Measurements from ENCODE around the gene PEPD.
"Not testable (repeated sequence)": the region's sequence is repeated elsewhere in the genome, so short reads cannot be mapped to it uniquely, and the experiment has no call there.

Gene PEPD

GRCh38 chr19:33479570-33479969, 42.0 kb downstream of the PEPD start:
- not testable (repeated sequence) for H3K4me1 ChIP-seq (ENCODE audit: control insufficient read depth, insufficient read depth, low read length); H3K36me3 ChIP-seq (ENCODE audit: control insufficient read depth, insufficient read depth, low read length); H3K9me3 ChIP-seq (ENCODE audit: control insufficient read depth, low read length); H3K27me3 ChIP-seq (ENCODE audit: control insufficient read depth, insufficient read depth, low read length, poor library complexity, severe bottlenecking); H3K27ac ChIP-seq (ENCODE audit: insufficient read depth, low read depth, low read length, poor library complexity, severe bottlenecking); H3K4me3 ChIP-seq (ENCODE audit: insufficient read depth, low read depth, low read length)
- WGBS, 2 experiments = 88 to 91% methylated on average over 3 of the region's 3 CpGs

GRCh38 chr19:33477781-33478180, 43.8 kb downstream of the PEPD start:
- Histone ChIP-seq H3K27ac (ENCODE audit: insufficient read depth, low read depth, low read length, poor library complexity, severe bottlenecking) (no peak overlapping the region), H3K4me3 (ENCODE audit: insufficient read depth, low read depth, low read length) (no peak overlapping the region), H3K4me1 (ENCODE audit: control insufficient read depth, insufficient read depth, low read length) (no peaks in the 10 kb centered on the region), H3K9me3 (ENCODE audit: control insufficient read depth, low read length) (no peaks in the 10 kb centered on the region), H3K27me3 (ENCODE audit: control insufficient read depth, insufficient read depth, low read length, poor library complexity, severe bottlenecking) (no peaks in the 10 kb centered on the region), H3K36me3 (ENCODE audit: control insufficient read depth, insufficient read depth, low read length) (no peaks in the 10 kb centered on the region)
- WGBS, 2 experiments = 94 to 96% methylated on average over 10 of the region's 10 CpGs

GRCh38 chr19:33476151-33476707, 45.4 kb downstream of the PEPD start:
- Histone ChIP-seq H3K4me1 (ENCODE audit: control insufficient read depth, insufficient read depth, low read length) (no peaks in the 10 kb centered on the region), H3K36me3 (ENCODE audit: control insufficient read depth, insufficient read depth, low read length) (no peaks in the 10 kb centered on the region), H3K4me3 (ENCODE audit: insufficient read depth, low read depth, low read length) (no peak overlapping the region), H3K27me3 (ENCODE audit: control insufficient read depth, insufficient read depth, low read length, poor library complexity, severe bottlenecking) (no peaks in the 10 kb centered on the region), H3K9me3 (ENCODE audit: control insufficient read depth, low read length) (no peaks in the 10 kb centered on the region), H3K27ac (ENCODE audit: insufficient read depth, low read depth, low read length, poor library complexity, severe bottlenecking) (no peak overlapping the region)
- 94 to 95% methylated on average over 11 of the region's 11 CpGs for WGBS, 2 experiments

GRCh38 chr19:33473653-33474305, 47.8 kb downstream of the PEPD start:
- H3K27ac ChIP-seq (ENCODE audit: insufficient read depth, low read depth, low read length, poor library complexity, severe bottlenecking) = no peak overlapping the region
- WGBS, 2 experiments = 94 to 95% methylated on average over 6 of the region's 6 CpGs

GRCh38 chr19:33472691-33473652, 48.6 kb downstream of the PEPD start:
- WGBS, 2 experiments = 84 to 89% methylated on average over 22 to 23 of the region's 23 CpGs
- no peaks in the 10 kb centered on the region for H3K9me3 ChIP-seq (ENCODE audit: control insufficient read depth, low read length)
- H3K36me3 ChIP-seq (ENCODE audit: control insufficient read depth, insufficient read depth, low read length) = no peaks in the 10 kb centered on the region
- no peaks in the 10 kb centered on the region for H3K27me3 ChIP-seq (ENCODE audit: control insufficient read depth, insufficient read depth, low read length, poor library complexity, severe bottlenecking)
- H3K27ac ChIP-seq (ENCODE audit: insufficient read depth, low read depth, low read length, poor library complexity, severe bottlenecking) = no peak overlapping the region
- no peaks in the 10 kb centered on the region for H3K4me1 ChIP-seq (ENCODE audit: control insufficient read depth, insufficient read depth, low read length)
- no peak overlapping the region for H3K4me3 ChIP-seq (ENCODE audit: insufficient read depth, low read depth, low read length)

More at GRCh38 chr19:33473653-33474305, 47.8 kb downstream of the PEPD start:
- Histone ChIP-seq H3K4me3 (ENCODE audit: insufficient read depth, low read depth, low read length) (no peak overlapping the region), H3K27me3 (ENCODE audit: control insufficient read depth, insufficient read depth, low read length, poor library complexity, severe bottlenecking) (no peaks in the 10 kb centered on the region), H3K4me1 (ENCODE audit: control insufficient read depth, insufficient read depth, low read length) (no peaks in the 10 kb centered on the region), H3K9me3 (ENCODE audit: control insufficient read depth, low read length) (no peaks in the 10 kb centered on the region), H3K36me3 (ENCODE audit: control insufficient read depth, insufficient read depth, low read length) (no peaks in the 10 kb centered on the region)

- no peak overlapping the region for H3K4me3 ChIP-seq (ENCODE audit: insufficient read depth, low read depth, low read length)
- H3K36me3 ChIP-seq (ENCODE audit: control insufficient read depth, insufficient read depth, low read length) = no peaks in the 10 kb centered on the region
- H3K9me3 ChIP-seq (ENCODE audit: control insufficient read depth, low read length) = no peaks in the 10 kb centered on the region
- H3K4me1 ChIP-seq (ENCODE audit: control insufficient read depth, insufficient read depth, low read length) = no peaks in the 10 kb centered on the region
- no peaks in the 10 kb centered on the region for H3K27me3 ChIP-seq (ENCODE audit: control insufficient read depth, insufficient read depth, low read length, poor library complexity, severe bottlenecking)
- 92 to 93% methylated on average over 4 of the region's 4 CpGs for whole genome bisulfite sequencing, 2 experiments
- no peak overlapping the region for H3K27ac ChIP-seq (ENCODE audit: insufficient read depth, low read depth, low read length, poor library complexity, severe bottlenecking)
Observed at GRCh38 chr19:33472226-33472625, 49.4 kb downstream of the PEPD start.

- no peaks in the 10 kb centered on the region for H3K36me3 ChIP-seq (ENCODE audit: control insufficient read depth, insufficient read depth, low read length)
- no peaks in the 10 kb centered on the region for H3K4me1 ChIP-seq (ENCODE audit: control insufficient read depth, insufficient read depth, low read length)
- H3K4me3 ChIP-seq (ENCODE audit: insufficient read depth, low read depth, low read length) = no peak overlapping the region
- no peaks in the 10 kb centered on the region for H3K9me3 ChIP-seq (ENCODE audit: control insufficient read depth, low read length)
- H3K27ac ChIP-seq (ENCODE audit: insufficient read depth, low read depth, low read length, poor library complexity, severe bottlenecking) = no peak overlapping the region
- 90% methylated on average over 13 of the region's 13 CpGs for WGBS, 2 experiments
- no peaks in the 10 kb centered on the region for H3K27me3 ChIP-seq (ENCODE audit: control insufficient read depth, insufficient read depth, low read length, poor library complexity, severe bottlenecking)
Observed at GRCh38 chr19:33471111-33471996, 50.2 kb downstream of the PEPD start.

- Histone ChIP-seq H3K9me3 (ENCODE audit: control insufficient read depth, low read length) (no peaks in the 10 kb centered on the region), H3K36me3 (ENCODE audit: control insufficient read depth, insufficient read depth, low read length) (no peaks in the 10 kb centered on the region), H3K27me3 (ENCODE audit: control insufficient read depth, insufficient read depth, low read length, poor library complexity, severe bottlenecking) (no peaks in the 10 kb centered on the region), H3K27ac (ENCODE audit: insufficient read depth, low read depth, low read length, poor library complexity, severe bottlenecking) (no peak overlapping the region), H3K4me1 (ENCODE audit: control insufficient read depth, insufficient read depth, low read length) (no peaks in the 10 kb centered on the region), H3K4me3 (ENCODE audit: insufficient read depth, low read depth, low read length) (no peak overlapping the region)
- 87 to 91% methylated on average over 5 of the region's 5 CpGs for WGBS, 2 experiments
Observed at GRCh38 chr19:33470686-33471085, 50.9 kb downstream of the PEPD start.

GRCh38 chr19:33470040-33470330, 51.6 kb downstream of the PEPD start:
- Histone ChIP-seq H3K27ac (ENCODE audit: insufficient read depth, low read depth, low read length, poor library complexity, severe bottlenecking) (no peak overlapping the region), H3K4me1 (ENCODE audit: control insufficient read depth, insufficient read depth, low read length) (no peaks in the 10 kb centered on the region), H3K36me3 (ENCODE audit: control insufficient read depth, insufficient read depth, low read length) (no peaks in the 10 kb centered on the region), H3K4me3 (ENCODE audit: insufficient read depth, low read depth, low read length) (no peak overlapping the region), H3K9me3 (ENCODE audit: control insufficient read depth, low read length) (no peaks in the 10 kb centered on the region), H3K27me3 (ENCODE audit: control insufficient read depth, insufficient read depth, low read length, poor library complexity, severe bottlenecking) (no peaks in the 10 kb centered on the region)
- WGBS, 2 experiments = 90 to 93% methylated on average over 7 of the region's 7 CpGs

Measured in ectodermal cell (in vitro differentiated cells).